Calu3 (cell line): ENCODE measurements around the gene SPG7. TPM values are rescaled to one million over a fixed set of nuclear protein-coding genes. Genes with fewer than 3 reads are reported as not detected.

Source experiments
- BruUV-seq: library from RNA; stranded (reverse); fragments of 400-500 nt; replicated peaks from 2 replicates; lab custom pipeline; 2021; lab: Mats Ljungman, UMichigan
- CTCF ChIA-PET: fragments of 300-600 bp; sonication (Branson Sonifier 250); formaldehyde crosslinking; loops from one replicate; lab custom pipeline; 2022; ENCODE audit warnings: antibody characterized with exemption; lab: Charles Lee
- DNase-seq: peaks from one replicate; pipeline ENCODE4 v3.0.0; 2022
- H3K27ac Mint-ChIP-seq: one replicate; pipeline ENCODE4 v1.8.0; 2022; ENCODE audit warnings: mixed read lengths; ENCODE audit not compliant: unreplicated experiment
- H3K27me3 Mint-ChIP-seq: one replicate; pipeline ENCODE4 v1.8.0; 2022; ENCODE audit warnings: mixed read lengths; ENCODE audit not compliant: unreplicated experiment
- H3K36me3 Mint-ChIP-seq: one replicate; pipeline ENCODE4 v1.8.0; 2022; ENCODE audit warnings: mild to moderate bottlenecking, moderate library complexity, mixed read lengths; ENCODE audit not compliant: insufficient read depth, unreplicated experiment
- H3K4me1 Mint-ChIP-seq: one replicate; pipeline ENCODE4 v1.8.0; 2022; ENCODE audit warnings: mild to moderate bottlenecking, low read depth, mixed read lengths; ENCODE audit not compliant: unreplicated experiment
- H3K4me3 Mint-ChIP-seq: one replicate; pipeline ENCODE4 v1.8.0; 2022; ENCODE audit warnings: mild to moderate bottlenecking, low read depth, moderate library complexity, mixed read lengths; ENCODE audit not compliant: unreplicated experiment
- H3K9me3 Mint-ChIP-seq: one replicate; pipeline ENCODE4 v1.8.0; 2022; ENCODE audit warnings: low read depth, mixed read lengths; ENCODE audit not compliant: unreplicated experiment
- CTCF ChIP-seq: fragments of 200-600 bp; IDR thresholded peaks from one replicate; pipeline ENCODE4 v1.8.0; 2022; ENCODE audit warnings: antibody characterized with exemption; ENCODE audit not compliant: unreplicated experiment
- intact Hi-C: fragments of 100-400 bp; cut with micrococcal nuclease; formaldehyde crosslinking; loops from one replicate; pipeline ENCODE4 v1.10.0; 2022; ENCODE audit not compliant: unreplicated experiment
- total RNA-seq: library from RNA; stranded (reverse); gene quantifications from 2 replicates; pipeline ENCODE4 v1.2.3, GENCODE V29; 2022

SPG7 gene
- total RNA-seq, 1 experiment from 2014 or later = 174 TPM

GRCh38 chr16:89605186-89605970 is 97.2 kb downstream of the SPG7 start:
- intact Hi-C loops = no loop called here
- BruUV-seq = no TSS peak
- Mint-ChIP-seq H3K36me3 (no peaks in the 10 kb centered on the region), H3K27ac (no peak overlapping the region), H3K4me1 (peaks cover 14% of the 10 kb centered on the region), H3K27me3 (no peaks in the 10 kb centered on the region), H3K9me3 (no peaks in the 10 kb centered on the region), H3K4me3 (no peak overlapping the region)
- CTCF ChIA-PET = no interaction called here
- no peak for TF ChIP-seq CTCF
- no peak for DNase-seq

- no peaks in the 10 kb centered on the region for H3K36me3 Mint-ChIP-seq
- DNase-seq = no peak
- H3K27ac Mint-ChIP-seq = no peak overlapping the region
- H3K27me3 Mint-ChIP-seq = no peaks in the 10 kb centered on the region
- H3K9me3 Mint-ChIP-seq = no peaks in the 10 kb centered on the region
- no peak for TF ChIP-seq CTCF
- no peak overlapping the region for H3K4me3 Mint-ChIP-seq
- H3K4me1 Mint-ChIP-seq = peaks cover 14% of the 10 kb centered on the region
- CTCF ChIA-PET = no interaction called here
- no TSS peak for BruUV-seq
- intact Hi-C loops = no loop called here
Measured at GRCh38 chr16:89606006-89606405, 97.8 kb downstream of the SPG7 start.

Other genes starting within 250 kb of the SPG7 start
- 227 and 242 TPM in 2 replicates for gene ANKRD11, start 17.8 kb upstream of the SPG7 start, total RNA-seq
- 1,719 and 1,779 TPM in 2 replicates for gene RPL13, start 52.3 kb downstream of the SPG7 start, total RNA-seq
- 31.3 and 48.2 TPM in 2 replicates for gene CPNE7, start 67.4 kb downstream of the SPG7 start, total RNA-seq
- not detected in 2 replicates for gene DPEP1, start 105.2 kb downstream of the SPG7 start, total RNA-seq
- 132 and 135 TPM in 2 replicates for gene CHMP1A, start 149.3 kb downstream of the SPG7 start, total RNA-seq
- gene SPATA33, start 149.4 kb downstream of the SPG7 start, total RNA-seq = 23.5 and 27.3 TPM in 2 replicates
- 102 and 106 TPM in 2 replicates for gene CDK10, start 178.3 kb downstream of the SPG7 start, total RNA-seq
- gene SPATA2L, start 193.3 kb downstream of the SPG7 start, total RNA-seq = 20.7 and 23.6 TPM in 2 replicates
- 26.7 and 28.2 TPM in 2 replicates for gene VPS9D1, start 212.5 kb downstream of the SPG7 start, total RNA-seq
- 30.6 and 37.2 TPM in 2 replicates for gene ZNF276, start 213.1 kb downstream of the SPG7 start, total RNA-seq